Measurements from ENCODE around the gene CAMK2G. TPM values are rescaled to one million over a fixed set of nuclear protein-coding genes. Genes with fewer than 3 reads are reported as not detected.

Gene CAMK2G
- total RNA-seq, 1 experiment from 2014 or later, result 17.6 TPM

GRCh38 chr10:73769396-73769795 is 105.0 kb downstream of the CAMK2G start:
- Histone ChIP-seq H3K36me3 (peaks cover 95% of the 10 kb centered on the region), H3K27me3 (replicated peaks) (no peaks in the 10 kb centered on the region), H3K4me1 (replicated peaks) (peaks cover 22% of the 10 kb centered on the region), H3K4me3 (no peak overlapping the region), H3K27ac (no peak overlapping the region), H3K9me3 (replicated peaks) (no peaks in the 10 kb centered on the region)
- DNase-seq (ENCODE audit: low read depth in 1 of 2, low spot score in 2 of 2), result no peak

- H3K9me3 ChIP-seq (replicated peaks), result no peaks in the 10 kb centered on the region
- H3K4me3 ChIP-seq, result no peak overlapping the region
- H3K27me3 ChIP-seq (replicated peaks), result no peaks in the 10 kb centered on the region
- no peak for DNase-seq (ENCODE audit: low read depth in 1 of 2, low spot score in 2 of 2)
- H3K36me3 ChIP-seq, result peaks cover 97% of the 10 kb centered on the region
- no peak overlapping the region for H3K27ac ChIP-seq
- peaks cover 20% of the 10 kb centered on the region for H3K4me1 ChIP-seq (replicated peaks)
These were observed 105.5 kb downstream of the CAMK2G start for GRCh38 chr10:73768881-73769280.

- H3K4me3 ChIP-seq, result no peak overlapping the region
- DNase-seq (ENCODE audit: low read depth in 1 of 2, low spot score in 2 of 2), result no peak
- H3K9me3 ChIP-seq (replicated peaks), result no peaks in the 10 kb centered on the region
- peaks cover 4% of the 10 kb centered on the region; the same call in 1 of the 2 replicates for H3K4me1 ChIP-seq (replicated peaks)
- no peaks in the 10 kb centered on the region for H3K27me3 ChIP-seq (replicated peaks)
- peaks cover 97% of the 10 kb centered on the region for H3K36me3 ChIP-seq
- no peak overlapping the region for H3K27ac ChIP-seq
These were observed 109.3 kb downstream of the CAMK2G start for GRCh38 chr10:73765066-73765465.

GRCh38 chr10:73763343-73763742 is 111.0 kb downstream of the CAMK2G start:
- Histone ChIP-seq H3K27me3 (replicated peaks) (no peaks in the 10 kb centered on the region), H3K4me1 (replicated peaks) (peaks cover 4% of the 10 kb centered on the region; the same call in 1 of the 2 replicates), H3K36me3 (peaks cover 93% of the 10 kb centered on the region), H3K27ac (no peak overlapping the region), H3K9me3 (replicated peaks) (no peaks in the 10 kb centered on the region), H3K4me3 (no peak overlapping the region)
- DNase-seq (ENCODE audit: low read depth in 1 of 2, low spot score in 2 of 2), result no peak

GRCh38 chr10:73762915-73763314 is 111.4 kb downstream of the CAMK2G start:
- H3K4me1 ChIP-seq (replicated peaks), result peaks cover 4% of the 10 kb centered on the region; the same call in 1 of the 2 replicates
- no peak overlapping the region for H3K4me3 ChIP-seq
- no peak for DNase-seq (ENCODE audit: low read depth in 1 of 2, low spot score in 2 of 2)
- H3K27ac ChIP-seq, result no peak overlapping the region
- peaks cover 89% of the 10 kb centered on the region for H3K36me3 ChIP-seq
- H3K9me3 ChIP-seq (replicated peaks), result no peaks in the 10 kb centered on the region
- no peaks in the 10 kb centered on the region for H3K27me3 ChIP-seq (replicated peaks)

Other genes starting within 250 kb of the CAMK2G start
- not detected in 2 replicates for gene MYOZ1, start 233.1 kb downstream of the CAMK2G start, total RNA-seq (2014; rRNA removed; shearing (Covaris generic))
- gene SYNPO2L, start 218.5 kb downstream of the CAMK2G start, total RNA-seq (2014; rRNA removed; shearing (Covaris generic)), result not detected in 2 replicates
- 0.81 and 3.2 TPM in 2 replicates for gene AGAP5, start 176.4 kb downstream of the CAMK2G start, total RNA-seq (2014; rRNA removed; shearing (Covaris generic))
- 42.6 and 66.5 TPM in 2 replicates for gene SEC24C, start 130.2 kb downstream of the CAMK2G start, total RNA-seq (2014; rRNA removed; shearing (Covaris generic))
- gene CHCHD1, start 92.5 kb downstream of the CAMK2G start, total RNA-seq (2014; rRNA removed; shearing (Covaris generic)), result 54.4 and 58.7 TPM in 2 replicates
- 27.0 and 35.8 TPM in 2 replicates for gene ZSWIM8, start 88.9 kb downstream of the CAMK2G start, total RNA-seq (2014; rRNA removed; shearing (Covaris generic))
- gene NDST2, start 63.0 kb downstream of the CAMK2G start, total RNA-seq (2014; rRNA removed; shearing (Covaris generic)), result 9.1 and 9.2 TPM in 2 replicates
- gene PLAU, start 36.6 kb upstream of the CAMK2G start, total RNA-seq (2014; rRNA removed; shearing (Covaris generic)), result 4.7 and 6.0 TPM in 2 replicates
- gene VCL, start 123.6 kb upstream of the CAMK2G start, total RNA-seq (2014; rRNA removed; shearing (Covaris generic)), result 313 and 378 TPM in 2 replicates